ENCODE results near the gene BSCL2.

Gene BSCL2

DNA sequence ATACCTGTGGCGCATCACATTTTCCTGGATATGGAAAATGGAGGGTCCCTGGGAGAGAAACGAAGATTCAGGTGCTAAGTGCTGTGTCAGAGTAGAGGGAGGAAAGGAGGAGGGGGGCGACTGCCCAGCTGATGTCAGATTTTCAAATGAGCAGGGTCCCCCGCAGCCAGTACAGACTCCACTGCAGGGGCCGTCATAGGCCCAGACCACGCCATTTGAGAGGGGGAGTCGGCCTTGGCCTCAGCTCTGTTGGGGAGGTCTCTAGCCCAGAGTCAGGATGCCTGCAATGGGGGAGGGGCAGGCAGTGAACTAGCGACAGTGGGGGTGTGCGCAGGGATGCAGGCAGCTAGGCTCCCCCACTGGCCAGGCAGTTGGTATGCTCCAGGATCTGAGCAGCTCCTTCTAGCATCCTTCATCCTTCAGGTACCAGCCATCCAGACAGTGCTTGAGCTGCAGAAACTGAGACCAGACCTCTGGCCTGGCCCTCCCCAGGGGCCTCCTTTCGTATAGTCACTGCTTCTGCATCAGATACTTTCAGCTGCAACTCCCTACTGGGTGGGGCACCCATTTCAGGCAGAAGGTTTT, at the start of gene BSCL2, which contains the start of gene GNG3:
Gene BSCL2, minus strand, starts transcription at position 148 of the 585 bp plus-strand sequence. CDS start 229 bp downstream, outside the sequence.
Gene GNG3, plus strand, starts transcription at position 400 of the 585 bp plus-strand sequence. CDS start 620 bp downstream, outside the sequence.
- Histone ChIP-seq H3K9ac (ENCODE audit: low read depth, low read length, poor library complexity, severe bottlenecking) (no peak within 1 kb of the TSS), H3K9me3 (ENCODE audit: insufficient read depth, low read depth, low read length) (no peaks in the 10 kb centered on the region), H3F3A (ENCODE audit: low read depth) (peaks cover 6% of the 10 kb centered on the region), H3K4me1 (ENCODE audit: insufficient read depth, low read length, poor library complexity, severe bottlenecking) (peaks cover 13% of the 10 kb centered on the region), H3K4me2 (ENCODE audit: low read depth, low read length, poor library complexity, severe bottlenecking) (peak within 1 kb of the TSS; percentile 42), H2AFZ (ENCODE audit: low read length) (no peak within 1 kb of the TSS), H3K27me3 (ENCODE audit: insufficient read depth, low read length, poor library complexity, severe bottlenecking) (no peaks in the 10 kb centered on the region), H3K9me2 (replicated peaks; ENCODE audit: low read depth, low read length) (no peaks in the 10 kb centered on the region), H4K20me1 (ENCODE audit: insufficient read depth, low read length, poor library complexity, severe bottlenecking) (peaks cover 9% of the 10 kb centered on the region), H3K36me3 (ENCODE audit: insufficient read depth, low read length) (peaks cover 46% of the 10 kb centered on the region), H3K4me3 (ENCODE audit: low read length, poor library complexity, severe bottlenecking) (peak within 1 kb of the TSS; percentile 26), H3K79me2 (ENCODE audit: insufficient read depth, low read length) (no peaks in the 10 kb centered on the region)
- no peak for TF ChIP-seq EZH2phosphoT487 (IDR thresholded peaks at IDR 0.05; ENCODE audit: borderline replicate concordance)
- TF ChIP-seq, protein P1, sequence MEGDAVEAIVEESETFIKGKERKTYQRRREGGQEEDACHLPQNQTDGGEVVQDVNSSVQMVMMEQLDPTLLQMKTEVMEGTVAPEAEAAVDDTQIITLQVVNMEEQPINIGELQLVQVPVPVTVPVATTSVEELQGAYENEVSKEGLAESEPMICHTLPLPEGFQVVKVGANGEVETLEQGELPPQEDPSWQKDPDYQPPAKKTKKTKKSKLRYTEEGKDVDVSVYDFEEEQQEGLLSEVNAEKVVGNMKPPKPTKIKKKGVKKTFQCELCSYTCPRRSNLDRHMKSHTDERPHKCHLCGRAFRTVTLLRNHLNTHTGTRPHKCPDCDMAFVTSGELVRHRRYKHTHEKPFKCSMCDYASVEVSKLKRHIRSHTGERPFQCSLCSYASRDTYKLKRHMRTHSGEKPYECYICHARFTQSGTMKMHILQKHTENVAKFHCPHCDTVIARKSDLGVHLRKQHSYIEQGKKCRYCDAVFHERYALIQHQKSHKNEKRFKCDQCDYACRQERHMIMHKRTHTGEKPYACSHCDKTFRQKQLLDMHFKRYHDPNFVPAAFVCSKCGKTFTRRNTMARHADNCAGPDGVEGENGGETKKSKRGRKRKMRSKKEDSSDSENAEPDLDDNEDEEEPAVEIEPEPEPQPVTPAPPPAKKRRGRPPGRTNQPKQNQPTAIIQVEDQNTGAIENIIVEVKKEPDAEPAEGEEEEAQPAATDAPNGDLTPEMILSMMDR (conservative IDR thresholded peaks at IDR 0.05; ENCODE audit: low read length), result no peak

DNA sequence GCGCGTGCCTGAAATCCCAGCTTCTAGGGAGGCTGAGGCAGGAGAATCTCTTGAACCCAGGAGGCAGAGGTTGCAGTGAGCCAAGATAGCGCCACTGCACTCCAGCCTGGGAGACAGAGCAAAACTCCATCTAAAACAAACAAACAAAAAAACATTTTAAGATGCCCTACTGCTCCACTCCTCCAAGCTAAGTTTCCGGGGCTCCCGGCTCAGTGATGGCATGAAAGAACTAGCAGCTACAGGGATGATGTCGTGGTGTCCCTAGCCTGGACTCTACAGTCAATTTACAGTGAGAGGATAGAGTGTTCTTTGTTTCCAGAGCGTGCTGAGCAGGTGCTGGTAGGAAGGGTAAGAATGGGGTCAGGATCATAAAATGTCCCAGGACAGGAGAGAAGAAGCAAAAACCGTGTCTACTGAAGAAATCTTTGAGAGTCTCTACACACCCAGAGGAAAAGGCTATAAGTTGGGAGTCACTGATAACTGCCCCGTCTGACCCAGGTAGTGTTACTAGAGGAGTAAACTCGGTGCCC, 47.9 kb upstream of the BSCL2 start:
- H3K27me3 ChIP-seq (ENCODE audit: insufficient read depth, low read length, poor library complexity, severe bottlenecking), result no peaks in the 10 kb centered on the region
- no peaks in the 10 kb centered on the region for H3K9me2 ChIP-seq (replicated peaks; ENCODE audit: low read depth, low read length)
- no peak overlapping the region for H3K4me3 ChIP-seq (ENCODE audit: low read length, poor library complexity, severe bottlenecking)
- H3K36me3 ChIP-seq (ENCODE audit: insufficient read depth, low read length), result no peaks in the 10 kb centered on the region
- H4K20me1 ChIP-seq (ENCODE audit: insufficient read depth, low read length, poor library complexity, severe bottlenecking), result peaks cover 5% of the 10 kb centered on the region
- TF ChIP-seq, protein P1 (conservative IDR thresholded peaks at IDR 0.05; ENCODE audit: low read length), result no peak
- no peak for TF ChIP-seq EZH2phosphoT487 (IDR thresholded peaks at IDR 0.05; ENCODE audit: borderline replicate concordance)
- no peak overlapping the region for H2AFZ ChIP-seq (ENCODE audit: low read length)
- no peak overlapping the region for H3K9ac ChIP-seq (ENCODE audit: low read depth, low read length, poor library complexity, severe bottlenecking)
- peaks cover 17% of the 10 kb centered on the region for H3K4me1 ChIP-seq (ENCODE audit: insufficient read depth, low read length, poor library complexity, severe bottlenecking)
- H3K79me2 ChIP-seq (ENCODE audit: insufficient read depth, low read length), result peaks cover 16% of the 10 kb centered on the region; the same call in 1 of the 2 replicates
- no peaks in the 10 kb centered on the region for H3F3A ChIP-seq (ENCODE audit: low read depth)
- no peaks in the 10 kb centered on the region for H3K9me3 ChIP-seq (ENCODE audit: insufficient read depth, low read depth, low read length)
- peak overlapping the region; percentile 64 for H3K4me2 ChIP-seq (ENCODE audit: low read depth, low read length, poor library complexity, severe bottlenecking)

DNA sequence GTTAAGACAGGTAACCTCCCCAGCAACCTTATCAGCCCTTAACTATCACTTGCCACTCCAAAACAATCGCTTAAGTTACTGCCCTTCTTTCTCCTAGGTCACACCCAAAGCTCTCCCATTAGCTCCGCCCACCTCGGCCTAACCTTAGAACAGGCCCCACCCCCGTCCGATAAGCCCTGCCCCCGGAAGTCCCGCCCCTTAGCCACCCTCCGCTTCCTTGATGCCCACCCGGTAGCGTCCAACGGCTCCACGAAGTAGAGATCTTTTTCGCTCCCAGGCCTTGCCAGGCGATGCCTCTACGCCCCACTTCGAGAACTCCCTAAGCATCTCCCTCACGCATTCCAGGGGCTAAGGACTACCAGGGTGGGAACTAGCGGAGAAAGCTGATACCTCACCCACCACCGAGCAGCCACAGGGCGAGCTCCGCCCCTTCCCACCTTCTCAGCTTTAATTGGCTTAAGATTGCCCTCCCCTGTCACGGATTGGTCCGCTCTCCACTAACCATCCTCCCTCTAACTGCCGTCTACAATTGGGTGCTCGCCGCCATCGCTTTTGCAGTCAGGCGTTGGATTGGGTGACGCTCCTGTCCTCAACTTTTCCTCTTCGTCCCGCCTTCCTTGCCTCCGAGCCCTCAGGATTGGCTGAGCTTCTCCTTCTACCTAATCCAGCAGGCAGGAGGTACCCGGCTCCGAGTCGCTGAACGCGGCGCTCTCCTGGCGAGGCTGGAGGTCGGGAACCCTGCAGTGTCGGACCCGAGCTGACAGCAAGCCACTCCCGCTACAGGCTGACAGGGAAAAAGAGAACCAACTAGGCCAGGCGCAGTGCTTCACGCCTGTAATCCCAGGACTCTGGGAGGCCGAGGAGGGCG, 46.7 kb upstream of the BSCL2 start, which contains the start of gene ZBTB3:
Gene ZBTB3, minus strand, starts transcription at position 425 of the 868 bp plus-strand sequence. CDS start 496 bp downstream, outside the sequence.
- Histone ChIP-seq H3K9me2 (replicated peaks; ENCODE audit: low read depth, low read length) (no peaks in the 10 kb centered on the region), H3K36me3 (ENCODE audit: insufficient read depth, low read length) (no peaks in the 10 kb centered on the region), H4K20me1 (ENCODE audit: insufficient read depth, low read length, poor library complexity, severe bottlenecking) (peaks cover 5% of the 10 kb centered on the region), H3K9ac (ENCODE audit: low read depth, low read length, poor library complexity, severe bottlenecking) (peak within 1 kb of the TSS; percentile 72), H2AFZ (ENCODE audit: low read length) (peak within 1 kb of the TSS; percentile 90), H3K4me1 (ENCODE audit: insufficient read depth, low read length, poor library complexity, severe bottlenecking) (peaks cover 17% of the 10 kb centered on the region), H3K79me2 (ENCODE audit: insufficient read depth, low read length) (peaks cover 19% of the 10 kb centered on the region; the same call in 1 of the 2 replicates), H3K4me3 (ENCODE audit: low read length, poor library complexity, severe bottlenecking) (peak within 1 kb of the TSS; percentile 78), H3K27me3 (ENCODE audit: insufficient read depth, low read length, poor library complexity, severe bottlenecking) (no peaks in the 10 kb centered on the region), H3K4me2 (ENCODE audit: low read depth, low read length, poor library complexity, severe bottlenecking) (peak within 1 kb of the TSS; percentile 84), H3K9me3 (ENCODE audit: insufficient read depth, low read depth, low read length) (no peaks in the 10 kb centered on the region), H3F3A (ENCODE audit: low read depth) (no peaks in the 10 kb centered on the region)
- TF ChIP-seq, protein P1 (conservative IDR thresholded peaks at IDR 0.05; ENCODE audit: low read length), result no peak
- TF ChIP-seq EZH2phosphoT487 (IDR thresholded peaks at IDR 0.05; ENCODE audit: borderline replicate concordance), result no peak
